ENCODE results near the gene MAK.
"Not testable (repeated sequence)": the region's sequence is repeated elsewhere in the genome, so short reads cannot be mapped to it uniquely, and the experiment has no call there.

The MAK gene

GRCh38 chr6:10862361-10862760 is 24.0 kb upstream of the MAK start:
- TF ChIP-seq, protein P1, sequence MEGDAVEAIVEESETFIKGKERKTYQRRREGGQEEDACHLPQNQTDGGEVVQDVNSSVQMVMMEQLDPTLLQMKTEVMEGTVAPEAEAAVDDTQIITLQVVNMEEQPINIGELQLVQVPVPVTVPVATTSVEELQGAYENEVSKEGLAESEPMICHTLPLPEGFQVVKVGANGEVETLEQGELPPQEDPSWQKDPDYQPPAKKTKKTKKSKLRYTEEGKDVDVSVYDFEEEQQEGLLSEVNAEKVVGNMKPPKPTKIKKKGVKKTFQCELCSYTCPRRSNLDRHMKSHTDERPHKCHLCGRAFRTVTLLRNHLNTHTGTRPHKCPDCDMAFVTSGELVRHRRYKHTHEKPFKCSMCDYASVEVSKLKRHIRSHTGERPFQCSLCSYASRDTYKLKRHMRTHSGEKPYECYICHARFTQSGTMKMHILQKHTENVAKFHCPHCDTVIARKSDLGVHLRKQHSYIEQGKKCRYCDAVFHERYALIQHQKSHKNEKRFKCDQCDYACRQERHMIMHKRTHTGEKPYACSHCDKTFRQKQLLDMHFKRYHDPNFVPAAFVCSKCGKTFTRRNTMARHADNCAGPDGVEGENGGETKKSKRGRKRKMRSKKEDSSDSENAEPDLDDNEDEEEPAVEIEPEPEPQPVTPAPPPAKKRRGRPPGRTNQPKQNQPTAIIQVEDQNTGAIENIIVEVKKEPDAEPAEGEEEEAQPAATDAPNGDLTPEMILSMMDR (IDR thresholded peaks at IDR 0.05) = no peak
- Histone ChIP-seq H3K4me3 (no peak overlapping the region), H3K27ac (no peak overlapping the region)
- DNase-seq (ENCODE audit: low spot score) = no peak

GRCh38 chr6:10861086-10861485 is 22.7 kb upstream of the MAK start:
- no peak overlapping the region for H3K27ac ChIP-seq
- no peak for DNase-seq (ENCODE audit: low spot score)
- TF ChIP-seq, protein P1 (IDR thresholded peaks at IDR 0.05) = no peak
- no peak overlapping the region for H3K4me3 ChIP-seq

DNA sequence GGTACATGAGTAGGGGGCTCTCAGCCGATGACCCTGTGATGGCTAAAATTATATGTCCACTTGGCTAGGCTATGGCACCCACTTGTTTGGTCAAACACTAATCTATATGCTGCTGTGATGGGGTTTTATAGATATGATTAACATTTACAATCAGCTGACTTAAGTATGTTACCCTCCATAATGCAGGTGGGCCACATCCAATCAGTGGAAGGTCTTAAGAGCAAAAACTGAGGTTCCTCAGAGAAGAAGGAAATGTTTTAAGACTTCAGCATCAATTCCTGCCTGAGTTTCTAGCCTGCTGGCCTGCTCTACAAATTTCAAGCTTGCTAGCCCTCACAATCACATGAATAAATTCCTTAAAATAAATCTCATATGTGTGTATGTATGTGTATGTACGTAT is 18.9 kb upstream of the MAK start:
- DNase-seq (ENCODE audit: low spot score) = no peak
- H3K27ac ChIP-seq = no peak overlapping the region
- no peak overlapping the region for H3K4me3 ChIP-seq
- TF ChIP-seq, protein P1 (IDR thresholded peaks at IDR 0.05) = no peak

DNA sequence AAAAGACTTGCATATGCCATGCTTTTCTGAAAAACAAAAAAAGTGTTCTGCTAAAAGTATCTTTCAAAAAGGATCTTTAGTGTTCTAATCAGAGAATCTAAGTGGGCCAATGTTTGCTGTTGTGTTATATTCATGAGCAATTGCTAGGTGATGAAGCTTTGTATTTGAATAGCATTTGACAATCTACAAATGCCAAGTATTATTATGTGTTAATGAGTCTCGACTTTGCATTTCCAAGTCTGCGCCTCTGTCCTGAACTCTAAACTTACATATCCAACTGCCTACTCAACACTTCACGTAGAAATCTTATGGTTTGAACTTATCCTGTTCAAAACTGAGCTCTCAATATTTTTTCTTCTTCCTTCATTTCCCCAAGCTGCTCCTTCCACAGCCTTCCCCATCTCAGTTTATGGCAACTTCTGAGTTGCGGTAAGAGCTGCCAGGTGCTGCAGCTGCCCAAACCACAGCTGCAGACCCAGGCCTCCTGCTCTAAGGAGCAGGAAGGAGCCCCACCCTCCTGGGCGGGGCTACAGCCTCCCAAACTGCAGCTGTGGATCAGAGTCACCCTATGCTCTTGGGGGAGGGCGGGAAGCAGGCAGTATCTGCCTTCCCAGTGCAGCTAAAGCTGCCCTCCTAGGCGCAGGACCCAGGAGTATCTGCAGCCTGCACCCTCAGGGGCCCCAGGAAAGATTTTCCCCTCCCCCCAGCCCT is 16.7 kb upstream of the MAK start:
- DNase-seq (ENCODE audit: low spot score) = no peak
- H3K4me3 ChIP-seq = no peak overlapping the region
- TF ChIP-seq, protein P1 (IDR thresholded peaks at IDR 0.05) = no peak
- H3K27ac ChIP-seq = no peak overlapping the region

GRCh38 chr6:10853849-10854300 is 15.5 kb upstream of the MAK start:
- DNase-seq (ENCODE audit: low spot score); H3K27ac ChIP-seq; H3K4me3 ChIP-seq: not testable (repeated sequence)

GRCh38 chr6:10852361-10852960 is 14.1 kb upstream of the MAK start:
- no peak overlapping the region for H3K4me3 ChIP-seq
- TF ChIP-seq, protein P1 (IDR thresholded peaks at IDR 0.05) = no peak
- H3K27ac ChIP-seq = no peak overlapping the region
- no peak for DNase-seq (ENCODE audit: low spot score)

GRCh38 chr6:10850728-10851127 is 12.4 kb upstream of the MAK start:
- DNase-seq (ENCODE audit: low spot score) = no peak
- TF ChIP-seq, protein P1 (IDR thresholded peaks at IDR 0.05) = no peak
- no peak overlapping the region for H3K4me3 ChIP-seq
- no peak overlapping the region for H3K27ac ChIP-seq

Data from coronary artery (tissue), 2 donors.